Measurements from ENCODE around the gene SV2B.

DNA sequence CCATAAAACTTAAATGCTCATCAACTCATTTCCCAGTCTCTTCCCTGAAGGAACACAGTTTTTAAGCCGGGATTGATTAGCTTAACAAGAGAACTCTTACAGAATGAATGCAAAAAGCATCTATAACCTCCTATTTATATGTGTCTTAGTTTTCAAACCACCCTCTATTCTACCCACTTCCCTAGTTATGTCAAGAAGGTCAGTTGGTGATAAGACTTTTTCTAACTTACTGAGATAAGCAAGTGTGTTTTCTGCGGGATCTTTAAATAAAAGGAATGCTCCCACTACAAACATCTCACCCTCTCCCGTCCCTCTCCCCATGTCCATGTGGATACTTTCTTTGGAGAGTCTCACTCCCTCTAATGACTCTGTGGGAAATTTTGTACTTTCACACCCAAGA is 218.5 kb downstream of the SV2B start:
- TF ChIP-seq, protein P1, sequence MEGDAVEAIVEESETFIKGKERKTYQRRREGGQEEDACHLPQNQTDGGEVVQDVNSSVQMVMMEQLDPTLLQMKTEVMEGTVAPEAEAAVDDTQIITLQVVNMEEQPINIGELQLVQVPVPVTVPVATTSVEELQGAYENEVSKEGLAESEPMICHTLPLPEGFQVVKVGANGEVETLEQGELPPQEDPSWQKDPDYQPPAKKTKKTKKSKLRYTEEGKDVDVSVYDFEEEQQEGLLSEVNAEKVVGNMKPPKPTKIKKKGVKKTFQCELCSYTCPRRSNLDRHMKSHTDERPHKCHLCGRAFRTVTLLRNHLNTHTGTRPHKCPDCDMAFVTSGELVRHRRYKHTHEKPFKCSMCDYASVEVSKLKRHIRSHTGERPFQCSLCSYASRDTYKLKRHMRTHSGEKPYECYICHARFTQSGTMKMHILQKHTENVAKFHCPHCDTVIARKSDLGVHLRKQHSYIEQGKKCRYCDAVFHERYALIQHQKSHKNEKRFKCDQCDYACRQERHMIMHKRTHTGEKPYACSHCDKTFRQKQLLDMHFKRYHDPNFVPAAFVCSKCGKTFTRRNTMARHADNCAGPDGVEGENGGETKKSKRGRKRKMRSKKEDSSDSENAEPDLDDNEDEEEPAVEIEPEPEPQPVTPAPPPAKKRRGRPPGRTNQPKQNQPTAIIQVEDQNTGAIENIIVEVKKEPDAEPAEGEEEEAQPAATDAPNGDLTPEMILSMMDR (conservative IDR thresholded peaks at IDR 0.05; ENCODE audit: low read depth, low read length): no peak
- no peak for TF ChIP-seq EZH2phosphoT487 (IDR thresholded peaks at IDR 0.05; ENCODE audit: borderline replicate concordance, low read length)
